ACHN (cell line): ENCODE results near the gene SVIL.

Experiments
- DNase-seq: peaks from one replicate; pipeline ENCODE4 v3.0.0-alpha.2; 2015
- in situ Hi-C: cut with HindIII; loops from 2 replicates; pipeline ENCODE4 v1.10.0; 2017; ENCODE audit warnings: low sequenced_read_pairs, low pct_ligation_motif_present, low pct_unique_long_range_greater_than_20kb

The SVIL gene, protein sequence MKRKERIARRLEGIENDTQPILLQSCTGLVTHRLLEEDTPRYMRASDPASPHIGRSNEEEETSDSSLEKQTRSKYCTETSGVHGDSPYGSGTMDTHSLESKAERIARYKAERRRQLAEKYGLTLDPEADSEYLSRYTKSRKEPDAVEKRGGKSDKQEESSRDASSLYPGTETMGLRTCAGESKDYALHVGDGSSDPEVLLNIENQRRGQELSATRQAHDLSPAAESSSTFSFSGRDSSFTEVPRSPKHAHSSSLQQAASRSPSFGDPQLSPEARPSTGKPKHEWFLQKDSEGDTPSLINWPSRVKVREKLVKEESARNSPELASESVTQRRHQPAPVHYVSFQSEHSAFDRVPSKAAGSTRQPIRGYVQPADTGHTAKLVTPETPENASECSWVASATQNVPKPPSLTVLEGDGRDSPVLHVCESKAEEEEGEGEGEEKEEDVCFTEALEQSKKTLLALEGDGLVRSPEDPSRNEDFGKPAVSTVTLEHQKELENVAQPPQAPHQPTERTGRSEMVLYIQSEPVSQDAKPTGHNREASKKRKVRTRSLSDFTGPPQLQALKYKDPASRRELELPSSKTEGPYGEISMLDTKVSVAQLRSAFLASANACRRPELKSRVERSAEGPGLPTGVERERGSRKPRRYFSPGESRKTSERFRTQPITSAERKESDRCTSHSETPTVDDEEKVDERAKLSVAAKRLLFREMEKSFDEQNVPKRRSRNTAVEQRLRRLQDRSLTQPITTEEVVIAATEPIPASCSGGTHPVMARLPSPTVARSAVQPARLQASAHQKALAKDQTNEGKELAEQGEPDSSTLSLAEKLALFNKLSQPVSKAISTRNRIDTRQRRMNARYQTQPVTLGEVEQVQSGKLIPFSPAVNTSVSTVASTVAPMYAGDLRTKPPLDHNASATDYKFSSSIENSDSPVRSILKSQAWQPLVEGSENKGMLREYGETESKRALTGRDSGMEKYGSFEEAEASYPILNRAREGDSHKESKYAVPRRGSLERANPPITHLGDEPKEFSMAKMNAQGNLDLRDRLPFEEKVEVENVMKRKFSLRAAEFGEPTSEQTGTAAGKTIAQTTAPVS (N-terminal part only)

DNA sequence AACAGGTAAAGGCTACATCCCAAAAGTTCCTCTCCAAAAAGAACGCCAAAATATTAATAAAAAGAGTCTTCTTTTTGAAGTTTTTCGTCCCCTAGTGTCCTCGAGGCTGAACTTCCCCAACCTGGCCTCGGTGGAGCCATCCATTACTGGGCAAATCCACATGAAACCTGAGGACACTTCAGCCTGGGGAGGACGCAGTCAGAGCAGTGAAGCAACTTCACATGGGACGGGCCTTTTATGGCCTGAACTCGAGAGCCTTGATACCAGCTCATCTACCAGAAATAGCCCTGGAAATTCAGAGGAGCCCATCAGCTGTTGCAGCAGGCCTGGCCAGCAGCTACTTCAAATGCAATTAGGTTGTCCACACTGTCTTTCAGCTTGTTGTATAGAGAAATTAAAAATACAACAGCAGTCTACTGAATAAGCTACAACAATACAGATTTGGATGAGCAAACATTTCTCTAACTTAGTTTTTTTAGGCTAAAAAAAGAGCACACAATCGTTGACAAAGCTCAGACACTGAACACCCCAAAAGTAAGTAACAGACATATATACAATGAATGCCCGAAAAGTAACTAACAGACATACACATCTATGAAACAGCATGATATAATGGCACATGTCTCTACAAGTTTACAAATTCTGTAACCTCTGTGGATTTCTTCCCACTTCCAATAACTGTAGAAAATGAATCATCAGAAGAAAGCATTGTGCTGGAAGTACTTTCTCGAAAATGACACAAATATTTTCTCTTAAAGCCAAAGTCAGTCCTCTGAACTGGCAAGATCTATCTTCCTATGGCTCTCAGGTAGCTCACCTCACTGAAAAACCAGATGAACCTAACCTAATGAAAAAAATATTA lies at the start of gene SVIL:
Gene SVIL, minus strand, starts transcription at position 208 of the 862 bp plus-strand sequence. CDS start 79,913 bp downstream, outside the sequence.
- in situ Hi-C loops = no loop called here
- no peak for DNase-seq

DNA sequence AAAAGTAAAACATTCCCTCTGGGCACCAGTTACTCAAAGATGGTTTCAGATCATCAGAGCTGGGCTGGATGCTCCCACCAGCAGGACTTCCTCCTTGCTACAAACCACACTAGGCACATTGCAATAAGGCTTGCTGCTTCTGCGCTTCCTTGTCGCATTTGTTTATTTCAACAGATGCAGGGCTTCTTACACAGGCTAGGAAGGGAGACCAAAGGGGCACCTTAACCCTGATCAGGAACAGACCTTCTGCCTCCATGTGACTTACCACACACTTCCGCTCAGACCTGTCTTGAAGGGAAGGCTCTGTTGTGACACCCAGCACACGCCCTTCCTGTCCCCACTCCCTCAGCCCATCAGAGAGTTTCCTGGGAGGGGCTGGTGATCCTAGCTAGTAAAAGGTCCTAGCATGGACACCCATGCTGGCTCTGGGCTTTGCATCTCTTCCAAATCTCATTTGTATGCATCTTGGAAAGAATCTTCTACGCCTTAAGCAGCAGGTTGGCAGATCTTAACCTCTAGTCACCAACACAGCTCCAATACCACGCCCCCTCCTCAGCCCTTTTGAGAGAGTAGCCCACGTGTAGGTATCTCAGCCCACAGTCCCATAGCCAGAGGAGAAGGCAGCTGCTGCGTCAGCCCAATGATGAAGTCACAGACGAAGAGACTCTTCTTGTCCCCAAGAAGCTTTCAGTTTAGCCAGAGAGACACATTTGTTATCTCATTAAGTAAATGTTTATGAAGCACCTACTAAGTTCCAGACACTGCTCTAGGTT lies 47.1 kb upstream of the SVIL start:
- in situ Hi-C loops = no loop called here
- DNase-seq = no peak

DNA sequence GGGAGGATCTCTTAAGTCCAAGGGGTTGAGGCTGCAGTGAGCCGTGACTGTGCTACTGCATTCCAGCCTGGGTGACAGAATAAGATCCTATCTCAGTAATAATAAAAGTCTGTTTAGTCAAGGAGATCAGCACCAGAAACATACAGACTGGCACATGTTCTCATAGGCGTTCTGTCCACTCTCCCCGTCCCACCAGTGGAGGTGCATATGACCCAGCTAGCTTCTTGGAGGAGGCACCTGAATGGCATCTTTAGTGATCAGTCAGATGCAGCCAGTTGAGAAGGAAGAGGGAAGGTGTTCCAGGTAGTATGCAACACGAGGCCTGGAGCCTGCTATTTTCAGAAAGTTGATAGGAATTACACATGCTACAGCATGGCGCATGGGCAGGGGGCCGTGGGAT lies 45.3 kb upstream of the SVIL start:
- in situ Hi-C loops = no loop called here
- DNase-seq = no peak

DNA sequence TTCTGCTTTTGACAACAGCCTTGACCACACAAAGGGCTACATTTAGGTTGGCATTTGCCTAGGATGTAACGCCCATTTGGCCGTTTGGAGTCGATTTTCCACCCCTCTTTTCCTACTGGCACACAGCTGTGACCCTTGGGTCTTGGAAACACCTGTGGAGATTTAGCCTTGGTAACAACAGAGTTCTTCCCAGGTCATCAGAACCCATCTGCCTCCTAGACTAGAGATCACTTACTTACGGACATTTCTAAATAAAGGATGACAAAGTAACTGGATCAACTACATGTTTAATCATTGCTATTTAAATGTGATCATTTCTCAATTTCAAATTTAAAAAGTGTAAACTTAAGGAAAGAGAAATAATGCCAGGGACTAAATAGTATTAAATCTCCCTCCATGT lies 42.0 kb upstream of the SVIL start:
- in situ Hi-C loops = no loop called here
- DNase-seq = no peak

DNA sequence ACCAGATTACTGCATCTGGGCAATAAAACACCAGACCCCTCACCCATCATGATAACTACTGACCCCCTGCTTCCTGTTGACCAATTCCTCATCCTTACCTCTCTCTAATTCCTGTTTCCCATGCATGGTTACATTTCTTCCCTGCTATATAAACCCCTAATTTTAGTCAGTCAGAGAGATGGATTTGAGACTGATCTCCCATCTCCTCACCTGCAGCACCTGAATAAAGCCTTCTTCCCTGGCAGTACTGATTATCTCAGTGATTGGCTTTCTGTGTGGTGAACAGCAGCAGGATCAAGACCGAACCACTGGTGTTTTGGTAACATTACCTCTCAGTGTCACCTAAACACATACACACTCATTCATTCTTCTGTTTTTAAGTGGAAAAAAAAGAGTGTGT lies 41.2 kb upstream of the SVIL start:
- in situ Hi-C loops = no loop called here
- DNase-seq = no peak

DNA sequence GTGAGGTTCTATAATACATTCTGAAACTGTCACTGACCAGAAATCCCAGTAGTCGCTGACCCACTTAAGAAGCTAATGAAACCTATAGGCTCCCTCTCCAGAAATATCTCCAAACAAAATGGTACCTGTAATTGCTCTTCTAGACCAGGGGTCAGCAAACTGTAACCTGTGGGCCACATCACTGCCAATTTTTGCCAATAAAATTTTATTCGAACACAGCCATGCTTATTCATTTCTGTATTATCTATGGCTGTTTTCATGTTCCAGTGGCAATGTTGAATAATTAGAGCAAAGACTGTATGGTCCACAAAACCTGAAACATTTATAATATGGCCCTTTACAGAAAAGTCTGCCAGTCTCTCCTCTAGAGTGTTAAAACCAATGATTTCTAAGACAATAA lies 37.2 kb upstream of the SVIL start:
- in situ Hi-C loops = no loop called here
- no peak for DNase-seq

DNA sequence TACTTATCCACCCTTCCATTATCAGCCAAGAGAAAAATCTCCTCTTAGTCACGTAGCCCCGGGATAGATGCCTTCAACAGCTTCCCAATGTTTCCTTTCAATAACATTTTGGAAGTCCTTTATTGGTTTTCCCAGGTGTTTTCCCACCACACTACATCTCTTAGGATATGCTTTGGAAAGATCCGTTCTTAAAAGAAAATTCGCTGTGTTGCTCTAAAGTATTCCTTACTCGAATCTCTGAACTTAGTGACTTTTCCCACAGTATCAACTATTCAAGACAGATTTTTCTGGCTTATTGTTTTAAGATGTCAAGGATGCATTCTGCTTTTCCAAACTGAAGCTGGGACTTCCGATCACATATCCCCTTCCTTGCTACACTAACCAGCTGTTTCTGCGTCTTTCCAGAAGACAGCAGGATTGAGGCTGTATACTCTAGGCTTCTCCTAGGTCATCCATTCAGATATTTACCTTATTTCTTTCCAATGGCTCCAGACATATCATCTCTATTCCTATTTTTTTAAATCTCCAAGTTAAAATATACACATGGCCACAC lies 36.5 kb upstream of the SVIL start:
- in situ Hi-C loops = no loop called here
- no peak for DNase-seq

DNA sequence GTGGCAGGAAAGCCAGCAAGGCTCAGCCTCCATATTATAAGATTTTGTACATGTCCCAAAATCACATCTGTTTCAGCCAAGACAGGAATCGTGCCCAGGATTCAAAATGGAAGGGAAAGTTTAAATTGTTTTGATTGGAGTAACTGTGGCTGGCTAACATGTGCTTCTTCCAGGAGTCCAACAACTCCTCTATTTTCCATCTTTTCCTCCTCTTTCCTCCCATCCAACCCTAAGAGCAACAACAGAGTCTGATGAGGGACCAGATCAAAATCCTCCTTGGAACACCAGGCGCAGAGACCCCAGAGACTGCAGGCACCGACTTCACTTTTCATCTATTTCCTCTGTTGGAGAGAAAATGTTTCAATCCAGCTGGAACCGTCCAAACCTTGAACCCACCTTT lies 36.0 kb upstream of the SVIL start:
- no peak for DNase-seq
- in situ Hi-C loops = no loop called here

DNA sequence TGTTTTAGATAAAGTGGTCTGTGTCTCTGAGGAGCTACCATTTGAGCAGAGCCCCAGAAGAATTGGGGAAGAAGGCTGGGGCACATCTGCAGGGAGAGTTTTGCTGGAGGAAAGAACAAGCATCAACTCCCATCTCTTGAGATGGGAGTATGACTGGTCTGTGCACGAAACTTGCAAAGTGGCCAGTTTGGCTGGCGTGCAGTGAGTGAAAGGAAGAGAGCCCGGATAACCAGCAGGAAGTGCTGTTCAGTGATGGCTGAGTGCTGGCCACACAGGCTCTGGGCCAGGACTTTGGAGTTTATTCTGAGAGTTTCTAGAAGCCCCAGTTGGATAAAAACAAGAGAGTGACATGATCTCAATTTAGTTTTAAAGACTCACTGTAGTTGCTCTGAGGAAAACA lies 34.4 kb upstream of the SVIL start:
- no peak for DNase-seq
- in situ Hi-C loops = no loop called here

DNA sequence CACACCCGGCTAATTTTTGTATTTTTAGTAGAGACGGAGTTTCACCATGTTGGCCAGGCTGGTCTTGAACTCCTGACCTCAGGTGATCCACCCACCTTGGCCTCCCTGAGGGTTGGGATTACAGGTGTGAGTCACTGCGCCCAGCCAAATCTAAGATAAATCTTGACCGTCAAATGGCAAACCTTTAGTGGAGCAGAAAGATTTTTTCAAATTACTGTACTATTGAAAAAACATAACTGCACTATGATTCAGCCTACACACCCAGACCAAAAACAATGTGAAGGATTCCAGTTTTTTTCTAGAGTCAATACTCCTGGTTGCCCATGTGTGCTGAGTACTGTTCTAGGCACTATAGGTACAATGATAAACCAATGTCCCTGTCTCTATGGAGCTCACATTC lies 33.9 kb upstream of the SVIL start:
- in situ Hi-C loops = no loop called here
- DNase-seq = no peak

DNA sequence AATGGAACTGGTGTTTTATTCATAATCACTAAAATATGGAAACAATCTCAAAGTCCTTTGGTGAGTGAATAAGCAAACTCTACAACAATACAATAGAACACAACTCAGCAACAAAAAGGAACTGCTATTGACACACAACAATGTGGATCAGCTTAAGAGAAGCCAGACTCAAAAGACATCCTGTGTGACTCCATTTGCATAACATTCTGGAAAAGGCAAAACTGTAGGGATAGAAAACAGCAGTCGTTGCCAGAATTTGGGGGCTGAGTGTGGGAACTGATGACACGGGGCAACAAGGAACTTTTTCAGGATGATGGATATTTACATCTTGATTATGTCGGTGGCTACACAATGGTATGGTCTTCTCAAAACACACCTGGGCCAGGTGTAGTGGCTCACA lies 32.4 kb upstream of the SVIL start:
- in situ Hi-C loops = no loop called here

DNA sequence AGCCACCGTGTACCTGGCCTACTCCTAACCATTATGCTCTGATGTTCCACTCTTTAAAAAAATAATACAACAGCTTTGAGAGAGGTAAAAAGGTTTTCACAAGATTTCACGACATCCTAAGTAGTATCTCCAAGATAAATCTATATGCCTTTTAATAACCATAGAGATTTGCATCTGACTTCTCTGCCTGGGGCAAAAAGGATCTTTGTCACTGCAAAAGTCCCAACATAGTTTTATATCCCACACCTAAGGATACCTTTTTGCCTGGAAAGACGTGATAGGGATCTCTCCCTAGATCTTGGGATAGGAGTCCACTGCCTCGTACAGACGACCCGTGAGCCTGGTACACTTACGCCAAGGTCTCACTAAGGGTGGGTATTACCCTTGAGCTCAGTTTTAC lies 31.4 kb upstream of the SVIL start:
- DNase-seq = no peak
- in situ Hi-C loops = no loop called here

More for the DNA sequence above, 32.4 kb upstream of the SVIL start:
- DNase-seq = no peak

DNA sequence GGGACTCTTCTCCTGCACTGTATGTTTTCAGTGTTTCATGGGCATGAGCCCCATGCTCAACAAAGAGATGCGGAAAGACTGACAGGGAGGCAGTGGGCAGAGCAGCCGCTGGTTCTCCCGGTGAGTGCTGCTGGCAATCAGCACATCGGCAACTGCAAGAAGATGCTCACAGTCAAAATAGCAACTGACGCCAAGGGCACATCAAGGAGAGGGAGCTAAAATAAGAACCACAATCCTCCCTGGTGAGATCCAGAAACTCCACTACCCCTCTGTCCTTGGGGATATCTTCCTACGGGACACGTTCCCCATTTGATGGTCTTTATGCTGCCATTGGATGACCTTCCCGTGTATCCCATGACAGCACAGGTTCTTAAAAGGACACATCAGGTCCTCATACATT lies 28.9 kb upstream of the SVIL start:
- no peak for DNase-seq
- in situ Hi-C loops = no loop called here

DNA sequence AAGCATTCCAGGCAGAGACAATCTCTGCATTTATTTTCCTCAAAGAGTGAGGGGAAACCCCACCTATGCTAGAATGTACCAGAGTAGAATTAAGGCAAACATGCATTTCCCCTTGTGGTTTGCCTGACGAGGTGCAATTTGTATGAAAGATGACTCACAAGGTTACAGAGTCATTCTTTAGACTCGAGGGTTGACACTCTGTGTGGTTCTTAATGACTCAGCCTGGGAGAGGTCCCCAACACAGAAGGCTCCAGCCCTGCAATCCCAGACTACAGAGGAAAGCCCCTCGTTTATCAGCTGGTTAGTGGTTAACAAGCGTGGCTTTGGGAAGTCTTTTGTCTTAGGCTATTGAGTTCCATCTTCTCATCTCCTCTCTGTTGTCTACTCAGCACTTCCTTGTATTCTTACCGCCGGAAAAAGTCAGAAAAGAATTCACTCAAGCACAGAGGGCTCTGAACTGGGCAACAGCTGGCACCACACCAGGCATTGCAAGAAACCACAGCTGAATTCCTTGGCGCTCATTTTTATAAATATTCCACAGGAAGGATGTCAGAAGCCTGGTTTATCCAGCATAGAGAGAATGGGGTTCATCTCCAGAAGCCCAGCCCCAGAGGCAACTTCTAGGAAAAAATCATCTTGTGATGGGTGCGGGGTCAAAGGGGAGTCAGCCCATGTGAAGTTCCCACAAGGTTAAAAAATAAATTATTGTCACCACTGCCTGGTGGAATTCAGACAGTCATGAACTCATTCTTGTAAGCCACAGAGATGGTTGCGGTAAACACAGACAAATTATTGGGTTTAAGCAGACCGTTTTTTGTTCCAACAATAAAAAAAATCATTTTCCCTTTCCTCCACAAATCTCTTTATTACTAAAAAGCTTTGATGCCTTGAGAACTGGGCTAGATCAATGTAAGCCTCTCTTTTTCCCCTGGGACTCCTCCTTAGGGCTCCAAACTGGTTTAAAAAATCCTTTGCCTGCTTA lies 24.5 kb upstream of the SVIL start:
- in situ Hi-C loops = no loop called here
- DNase-seq = peak; percentile 98

DNA sequence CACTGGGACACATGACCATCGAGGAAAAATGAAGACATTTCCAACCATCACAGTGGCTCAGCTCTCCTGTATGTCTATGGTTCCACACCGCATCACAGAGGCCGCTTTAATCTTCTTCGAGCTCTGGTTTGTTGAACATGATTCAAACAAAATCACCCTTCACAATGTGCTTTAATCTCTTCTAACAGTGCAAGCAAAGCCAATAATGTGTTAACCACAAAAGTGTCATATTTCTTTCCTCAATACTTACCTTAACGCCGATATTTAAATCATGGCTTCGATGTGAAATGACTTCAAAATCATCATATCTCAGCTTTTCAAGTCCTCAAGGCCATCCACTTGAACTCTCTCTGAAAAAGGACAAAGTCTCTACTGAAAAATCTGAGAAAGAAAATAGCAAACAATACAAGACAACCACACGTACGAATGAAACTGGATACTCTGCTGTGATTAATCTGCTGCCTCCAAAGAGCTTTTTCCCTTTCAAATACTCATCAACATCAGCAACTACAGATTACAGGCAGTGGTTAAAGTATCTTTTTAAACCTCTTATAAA lies 23.0 kb upstream of the SVIL start:
- DNase-seq = no peak
- in situ Hi-C loops = no loop called here

DNA sequence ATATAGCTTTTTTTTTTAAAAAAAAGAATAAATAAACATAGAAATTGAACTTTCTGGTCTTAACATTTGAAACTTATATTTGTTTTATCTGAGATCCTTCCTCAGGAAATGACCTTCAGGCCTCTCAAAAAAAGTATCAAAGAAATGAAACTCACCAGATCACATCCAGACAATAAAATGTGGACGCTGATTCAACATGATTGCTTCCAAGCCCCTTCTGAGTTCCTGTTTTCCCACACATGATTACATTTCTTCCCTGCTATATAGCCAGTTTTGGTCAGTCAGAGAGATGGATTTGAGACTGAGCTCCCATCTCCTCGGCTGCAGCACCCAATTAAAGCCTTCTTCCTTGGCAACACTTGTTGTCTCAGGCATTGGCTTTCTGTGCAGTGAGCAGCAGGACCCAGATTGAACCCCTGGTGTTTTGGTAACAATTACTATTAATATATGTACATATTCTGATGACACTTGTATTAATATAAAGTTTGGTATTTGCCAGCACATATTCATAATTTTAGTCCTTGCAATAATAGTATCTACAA lies 21.8 kb upstream of the SVIL start:
- in situ Hi-C loops = no loop called here
- DNase-seq = no peak
